Measurements from ENCODE around the gene PRKCZ. TPM values are rescaled to one million over a fixed set of nuclear protein-coding genes. Genes with fewer than 3 reads are reported as not detected.
"Not testable (repeated sequence)": the region's sequence is repeated elsewhere in the genome, so short reads cannot be mapped to it uniquely, and the experiment has no call there.

PRKCZ gene
- total RNA-seq, 1 donor from 2014 or later: 35.2 TPM

DNA sequence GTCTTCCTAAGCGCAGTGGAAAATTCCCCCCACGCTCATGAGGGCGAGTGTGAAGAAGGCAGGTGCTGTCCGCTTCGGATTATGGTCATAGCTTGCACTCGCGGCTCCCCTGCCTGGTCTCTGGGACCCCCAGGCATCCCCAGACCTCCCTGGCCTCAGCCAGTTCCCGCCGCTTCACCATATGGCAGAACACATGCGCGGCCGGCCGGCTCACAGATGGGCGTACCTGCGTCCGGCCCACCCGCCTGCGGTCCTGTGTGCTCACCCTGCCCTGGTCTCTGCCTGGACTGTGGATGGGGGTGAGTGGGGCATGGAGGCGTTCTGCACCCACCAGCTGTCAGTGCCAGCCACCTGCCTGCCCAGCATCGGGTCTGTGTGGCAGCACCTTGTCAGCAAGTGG, 34.1 kb downstream of the PRKCZ start:
- DNase-seq (ENCODE audit: low spot score): no peak

DNA sequence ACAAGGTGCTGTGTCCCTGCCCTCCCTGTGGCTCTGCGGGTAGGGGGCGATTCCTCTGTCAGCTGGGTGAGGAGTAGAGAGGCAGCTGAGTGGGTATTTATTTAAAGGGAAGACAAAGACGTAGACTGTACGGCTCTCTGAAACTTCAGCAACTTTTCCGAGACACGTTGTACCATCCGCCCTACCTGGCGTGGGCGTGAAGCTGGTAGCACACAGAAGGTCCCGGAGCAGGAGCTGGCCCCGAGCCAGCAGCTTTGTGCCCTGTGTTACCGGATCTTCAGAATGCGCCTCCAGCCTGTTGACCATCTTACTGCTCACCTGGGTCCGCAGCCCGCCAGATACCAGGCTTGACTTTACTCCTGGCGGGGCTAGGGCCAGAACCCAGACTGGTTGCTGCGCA, 34.9 kb downstream of the PRKCZ start:
- no peak for DNase-seq (ENCODE audit: low spot score)

DNA sequence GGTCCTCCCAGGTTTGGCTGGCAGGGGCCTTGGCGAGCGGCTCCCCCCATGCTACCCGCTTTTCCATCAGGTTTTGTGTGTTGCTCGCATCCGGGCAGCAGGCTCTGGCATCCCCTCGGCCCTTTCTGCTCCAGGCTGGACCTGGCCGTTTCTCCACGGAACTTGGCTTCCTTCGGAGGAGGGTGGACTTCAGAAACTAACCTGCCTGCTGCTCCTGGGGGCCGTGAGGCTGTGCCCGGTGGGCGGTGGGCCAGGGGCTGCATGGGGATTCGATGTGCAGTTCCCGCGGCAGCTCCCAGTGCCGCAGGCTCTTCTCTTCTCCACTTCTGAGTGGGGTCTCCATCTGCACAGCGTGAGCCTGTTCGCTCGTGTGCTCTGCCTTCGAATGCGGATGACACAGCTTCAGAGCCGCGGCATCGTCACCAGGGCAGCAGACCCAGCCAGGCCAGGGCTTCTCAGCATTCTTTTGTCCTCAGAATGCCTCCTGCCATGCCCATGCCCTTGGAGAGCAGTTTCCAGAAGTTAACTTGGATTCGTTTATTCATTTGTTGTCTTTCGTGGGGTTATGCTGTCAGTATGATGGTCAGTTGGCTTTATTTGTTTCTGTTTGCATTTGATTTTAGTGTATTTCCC, 36.4 kb downstream of the PRKCZ start:
- DNase-seq (ENCODE audit: low spot score): no peak

DNA sequence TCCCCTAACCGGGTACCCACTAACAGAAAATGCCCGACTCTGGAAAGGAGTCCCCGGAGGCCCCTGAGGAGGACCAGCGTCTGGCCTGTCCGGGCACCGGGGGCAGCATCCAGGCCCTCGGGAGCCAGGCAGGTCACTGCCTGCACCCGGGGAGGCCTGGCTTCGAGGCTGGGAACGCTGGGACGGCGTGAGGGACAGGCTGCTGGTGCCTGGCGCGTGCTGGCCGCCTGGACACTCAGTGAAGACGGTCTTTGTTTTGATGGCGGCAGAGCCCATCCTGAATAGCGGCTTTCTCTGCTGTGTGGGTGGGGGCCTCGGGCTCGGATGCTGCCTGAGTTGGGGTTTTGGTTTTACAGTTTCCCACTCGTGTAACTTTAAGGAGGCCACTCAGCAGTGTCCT, 37.6 kb downstream of the PRKCZ start:
- no peak for DNase-seq (ENCODE audit: low spot score)

DNA sequence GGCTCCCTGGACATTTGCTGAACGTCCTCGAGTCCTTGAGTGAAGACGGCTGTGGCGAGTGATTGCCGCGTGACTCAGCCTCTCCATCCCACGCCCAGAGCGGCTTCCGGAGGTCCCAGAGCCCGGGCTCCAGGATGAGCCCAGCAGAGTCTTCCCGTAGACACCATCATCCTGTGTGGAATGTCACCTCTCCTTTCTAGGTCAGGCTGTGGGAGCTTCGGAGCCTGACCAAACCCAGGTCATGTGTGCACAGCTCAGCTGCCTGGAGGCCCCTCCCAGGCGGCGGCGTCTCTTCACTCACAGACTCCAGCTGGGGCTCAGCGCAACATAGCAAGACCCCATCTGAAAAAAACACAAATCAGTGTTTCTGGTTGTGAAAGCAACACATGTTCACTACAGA, 38.2 kb downstream of the PRKCZ start:
- no peak for DNase-seq (ENCODE audit: low spot score)

DNA sequence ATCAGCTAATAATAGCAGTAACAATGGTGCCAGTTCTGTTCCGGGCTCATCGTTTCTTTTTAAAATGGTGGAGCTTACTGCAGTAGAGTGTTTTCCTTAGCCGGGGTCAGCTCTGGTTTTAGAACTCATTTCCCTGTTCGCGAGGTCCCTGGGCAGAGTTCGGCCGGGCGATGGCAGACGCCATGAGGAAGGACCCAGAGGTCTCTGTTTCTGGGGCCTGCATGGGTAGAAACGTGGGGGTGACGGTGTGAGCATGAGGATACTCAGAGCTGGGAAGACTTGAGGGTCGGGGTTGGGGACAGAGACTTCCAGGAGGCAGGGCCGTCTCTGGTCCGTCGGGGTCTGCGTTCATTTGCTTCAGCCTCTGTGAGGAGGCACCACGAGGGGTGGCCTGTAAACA, 38.8 kb downstream of the PRKCZ start:
- DNase-seq (ENCODE audit: low spot score): no peak

DNA sequence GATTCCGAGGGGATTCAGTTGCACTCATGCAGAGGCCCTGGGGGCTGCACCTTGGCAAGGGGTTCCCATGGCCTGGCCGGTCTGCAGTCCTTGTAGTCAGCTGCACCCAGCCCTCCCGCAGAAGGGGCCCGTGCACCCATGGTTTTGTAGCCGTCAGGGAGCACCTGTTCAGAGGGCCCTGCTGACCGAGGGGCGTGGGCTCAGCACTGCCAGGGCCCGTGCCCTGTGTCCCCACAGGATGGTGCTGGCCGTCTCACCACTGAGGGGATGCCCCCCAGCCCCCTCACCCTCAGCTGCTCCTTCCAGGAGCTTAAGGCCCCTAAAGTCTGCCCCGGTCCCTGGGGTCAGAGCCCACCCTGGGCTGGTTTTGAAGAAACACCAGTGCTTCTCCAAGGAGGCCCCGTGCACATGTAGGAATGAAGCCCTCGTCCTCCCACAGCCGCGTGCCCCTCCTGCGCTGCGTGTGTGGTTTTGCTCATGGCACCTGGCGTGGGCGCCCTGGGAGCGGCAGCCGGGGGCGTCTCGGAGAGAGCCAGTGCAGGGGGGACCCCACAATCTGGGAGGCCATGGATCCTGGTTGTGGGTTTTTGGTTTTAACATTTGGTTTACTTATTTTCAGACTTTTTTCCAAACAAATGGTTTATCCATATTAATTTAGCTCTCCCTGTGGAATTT, 40.1 kb downstream of the PRKCZ start:
- DNase-seq (ENCODE audit: low spot score): no peak

DNA sequence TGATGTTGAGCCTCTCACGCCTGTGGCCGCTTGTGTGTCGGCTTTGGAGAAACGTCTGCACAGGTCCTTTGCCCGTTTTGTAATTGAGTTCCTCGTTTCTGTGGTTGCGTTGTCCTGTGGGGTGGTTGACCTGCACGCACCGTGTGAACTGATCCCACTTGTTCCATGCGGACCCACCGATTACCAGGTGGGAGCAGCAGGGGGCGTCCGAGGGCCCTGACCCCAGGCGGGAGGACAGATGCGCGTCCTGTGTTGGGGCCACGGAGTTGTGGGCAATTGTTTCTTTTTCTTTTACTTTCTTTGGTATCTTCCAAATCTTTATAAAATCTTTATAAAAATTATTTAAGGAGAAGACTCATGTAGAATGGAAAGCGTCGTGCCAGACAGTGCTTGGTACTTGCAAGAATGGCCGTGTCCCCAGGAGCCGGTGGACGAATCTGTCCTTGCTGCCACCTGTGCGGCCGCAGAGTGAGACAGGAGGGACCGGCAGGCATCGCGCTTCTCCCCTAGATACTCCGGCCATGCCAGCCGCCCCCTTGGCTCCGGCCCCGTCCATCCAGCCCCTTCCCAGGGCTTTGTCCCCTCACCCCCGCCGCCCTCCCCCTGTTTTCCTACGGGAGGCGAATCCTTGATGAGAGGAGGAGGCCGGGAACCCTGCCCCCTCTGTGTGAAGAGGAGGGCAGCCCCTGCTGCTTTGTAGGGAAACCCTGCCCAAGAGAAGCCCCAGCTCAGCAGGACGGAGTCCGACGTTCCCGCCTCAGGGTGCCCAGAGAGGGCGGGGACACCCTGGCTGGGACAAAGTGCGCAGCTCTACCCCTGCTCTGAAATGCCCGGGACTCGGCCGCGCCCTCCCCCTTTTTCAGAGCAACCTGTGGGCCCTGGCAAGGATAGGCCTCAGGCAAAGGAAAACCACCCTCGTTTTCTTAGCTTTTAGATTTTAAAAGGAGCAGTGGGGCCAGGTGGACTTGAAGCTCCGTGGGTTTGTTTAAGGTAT, 41.7 kb downstream of the PRKCZ start:
- no peak for DNase-seq (ENCODE audit: low spot score)

DNA sequence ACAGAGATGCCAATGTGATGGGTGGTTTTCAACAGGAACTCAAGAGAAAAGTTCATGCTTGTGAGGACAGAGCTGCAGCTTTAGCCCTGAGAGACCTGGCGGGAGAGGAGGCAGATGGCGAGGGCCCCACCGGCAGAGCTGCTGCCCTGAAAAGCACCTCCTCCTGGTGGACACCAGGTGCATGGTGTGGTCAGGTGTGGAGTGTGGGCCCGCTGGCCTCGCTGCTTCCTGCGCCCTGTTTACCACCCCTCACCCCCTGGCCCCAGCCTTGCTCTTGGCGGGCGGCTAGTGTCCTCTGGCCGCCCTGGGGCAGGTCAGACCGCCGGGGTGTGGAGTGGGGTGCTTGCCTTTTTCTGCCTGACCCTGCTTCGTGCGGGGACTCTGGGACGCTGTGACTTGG, 42.8 kb downstream of the PRKCZ start:
- DNase-seq (ENCODE audit: low spot score): no peak

DNA sequence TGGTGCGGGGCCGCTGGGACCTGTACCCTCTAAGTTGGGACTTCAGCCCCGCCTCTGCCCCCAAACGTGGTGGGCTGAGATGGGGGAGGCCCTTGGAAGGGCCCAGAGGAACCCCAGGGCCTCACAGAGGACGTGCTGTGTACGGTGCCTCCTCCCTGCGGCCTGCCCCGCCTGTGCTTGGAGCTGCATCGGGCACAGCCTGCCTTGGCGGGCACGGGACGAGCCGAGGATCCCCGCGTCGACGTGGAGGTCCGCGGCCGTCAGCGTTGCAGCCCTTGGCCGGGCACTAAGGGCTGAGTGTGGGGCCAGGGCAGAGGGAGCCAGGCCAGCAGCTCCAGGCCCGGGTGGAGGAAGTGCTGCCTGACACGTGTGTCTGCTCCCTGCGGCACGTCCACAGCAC, 43.4 kb downstream of the PRKCZ start:
- no peak for DNase-seq (ENCODE audit: low spot score)

DNA sequence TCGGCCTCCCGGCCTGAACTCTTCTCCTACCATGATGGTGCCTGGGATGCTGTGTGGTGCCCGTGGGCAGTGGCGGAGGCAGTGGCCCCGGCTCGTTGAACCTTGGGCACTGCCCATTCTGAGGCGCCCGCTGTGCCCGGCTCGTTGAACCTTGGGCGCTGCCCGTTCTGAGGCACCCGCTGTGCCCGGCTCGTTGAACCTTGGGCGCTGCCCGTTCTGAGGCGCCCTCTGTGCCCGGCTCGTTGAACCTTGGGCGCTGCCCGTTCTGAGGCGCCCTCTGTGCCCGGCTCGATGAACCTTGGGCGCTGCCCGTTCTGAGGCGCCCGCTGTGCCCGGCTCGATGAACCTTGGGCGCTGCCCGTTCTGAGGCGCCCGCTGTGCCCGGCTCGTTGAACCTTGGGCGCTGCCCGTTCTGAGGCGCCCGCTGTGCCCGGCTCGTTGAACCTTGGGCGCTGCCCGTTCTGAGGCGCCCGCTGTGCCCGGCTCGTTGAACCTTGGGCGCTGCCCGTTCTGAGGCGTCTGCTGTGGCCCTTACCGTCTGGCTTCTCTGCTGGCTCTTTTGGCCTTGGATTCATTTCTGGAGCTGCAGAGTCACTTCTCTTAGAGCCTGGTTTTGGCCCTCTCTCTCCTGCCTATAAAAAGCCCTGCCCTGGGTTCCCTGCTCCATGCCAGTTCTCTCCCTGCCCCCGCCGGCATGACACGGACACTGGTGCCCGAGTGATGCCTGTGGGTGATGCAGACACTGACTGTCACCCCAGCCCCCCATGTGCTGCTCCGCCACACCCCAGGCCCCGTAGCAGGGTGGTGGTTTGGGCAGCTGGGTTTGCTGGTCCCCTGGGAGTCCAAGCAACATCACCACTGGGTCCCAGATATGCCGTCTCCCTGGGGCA, 44.3 kb downstream of the PRKCZ start:
- not testable (repeated sequence) for DNase-seq (ENCODE audit: low spot score)

DNA sequence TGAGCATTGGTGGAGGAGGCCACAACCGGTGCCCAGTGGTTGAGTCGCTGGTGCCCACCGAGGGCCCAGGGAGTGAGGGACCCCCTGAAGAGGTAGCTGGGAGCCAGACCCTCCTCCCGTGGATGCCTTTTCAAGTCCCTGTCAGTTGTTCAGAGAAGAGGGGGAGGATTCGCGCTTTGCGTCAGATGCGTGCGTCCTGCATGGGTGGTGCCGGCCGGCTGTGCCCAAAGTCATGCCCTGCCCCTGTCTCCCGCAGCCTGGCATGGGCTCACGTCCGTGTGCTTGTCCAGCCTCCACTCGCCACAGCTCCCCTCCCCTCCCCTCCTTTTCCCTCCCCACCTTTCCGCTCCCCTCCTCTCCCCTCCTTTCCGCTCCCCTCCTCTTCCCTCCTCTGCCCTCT, 45.2 kb downstream of the PRKCZ start:
- no peak for DNase-seq (ENCODE audit: low spot score)

DNA sequence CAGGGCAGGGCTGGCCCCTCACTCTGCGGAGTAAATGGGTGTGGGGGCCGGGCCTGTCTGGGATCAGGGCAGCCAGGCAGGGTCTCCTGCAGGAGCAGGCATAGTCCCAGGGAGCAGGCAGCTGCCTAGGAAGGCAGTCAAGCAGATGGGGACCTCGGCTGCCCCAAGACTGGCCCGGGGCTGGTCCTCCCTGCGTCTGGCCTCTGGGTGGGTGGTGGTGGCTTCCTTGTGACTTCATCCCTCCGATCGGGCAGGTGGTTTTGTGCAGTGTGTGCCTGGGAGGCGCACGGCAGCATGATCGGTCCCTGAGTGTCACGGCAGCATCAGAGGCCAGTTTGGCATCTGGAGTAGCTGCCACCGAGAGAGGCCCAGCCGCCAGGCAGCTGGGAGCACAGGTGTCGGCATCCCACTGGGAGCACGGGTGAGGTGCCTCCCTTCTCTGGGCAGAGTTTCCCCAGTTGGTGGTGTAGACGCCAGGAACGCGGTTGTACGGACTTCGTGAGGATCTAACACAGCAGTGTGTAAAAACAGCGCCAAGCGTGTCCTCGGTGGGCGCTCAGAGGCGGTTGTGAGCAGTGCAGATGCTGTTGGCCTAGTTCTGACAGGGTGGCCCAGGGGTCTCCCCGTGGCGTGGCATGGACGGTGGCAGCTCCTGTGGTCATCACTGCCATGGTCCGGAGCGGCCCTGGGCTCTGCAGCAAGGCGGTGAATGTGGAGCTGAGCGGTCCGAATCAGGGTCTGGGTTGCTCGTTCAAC, 45.9 kb downstream of the PRKCZ start:
- DNase-seq (ENCODE audit: low spot score): no peak

DNA sequence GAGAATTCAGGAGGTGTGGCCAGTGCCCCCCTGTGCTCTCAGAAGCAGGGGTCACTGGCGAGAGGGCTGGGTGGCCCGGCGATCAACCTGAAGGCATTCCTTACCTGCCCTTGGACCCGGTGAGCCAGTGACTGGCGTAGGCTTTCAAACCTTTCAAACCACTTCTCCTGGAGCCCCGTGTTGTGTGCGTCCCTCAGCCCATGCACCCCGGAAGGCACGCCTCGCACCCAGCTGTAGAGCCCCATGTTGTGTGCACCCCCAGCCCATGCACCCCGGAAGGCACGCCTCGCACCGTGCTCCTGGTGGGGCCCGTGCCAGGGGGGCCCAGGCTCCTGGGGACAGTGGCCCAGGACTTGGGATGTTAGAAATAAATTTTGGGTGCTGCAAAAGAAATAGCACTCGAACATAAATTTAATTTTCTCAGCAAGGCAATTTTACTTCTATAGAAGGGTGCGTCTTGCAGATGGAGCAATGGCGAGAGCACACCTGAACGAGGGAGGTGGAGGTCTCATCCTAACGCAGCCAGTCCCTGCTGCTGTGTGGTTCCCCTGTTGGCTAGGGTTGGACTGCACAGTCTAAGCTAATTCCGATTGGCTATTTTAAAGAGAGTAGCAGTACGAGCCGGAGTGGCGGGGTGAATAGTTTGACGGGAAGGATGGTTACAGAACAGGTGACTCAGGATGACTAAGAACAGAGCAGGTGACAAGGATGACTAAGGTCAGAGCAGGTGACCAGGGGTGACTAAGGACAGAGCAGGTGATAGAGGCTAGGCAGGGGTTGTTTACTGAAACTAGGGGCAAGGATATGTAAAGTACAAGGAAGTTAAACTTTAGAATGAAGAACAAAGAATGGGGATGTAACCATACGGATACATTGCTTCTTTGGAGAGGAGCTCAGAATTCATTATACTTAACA, 47.4 kb downstream of the PRKCZ start:
- DNase-seq (ENCODE audit: low spot score): no peak

DNA sequence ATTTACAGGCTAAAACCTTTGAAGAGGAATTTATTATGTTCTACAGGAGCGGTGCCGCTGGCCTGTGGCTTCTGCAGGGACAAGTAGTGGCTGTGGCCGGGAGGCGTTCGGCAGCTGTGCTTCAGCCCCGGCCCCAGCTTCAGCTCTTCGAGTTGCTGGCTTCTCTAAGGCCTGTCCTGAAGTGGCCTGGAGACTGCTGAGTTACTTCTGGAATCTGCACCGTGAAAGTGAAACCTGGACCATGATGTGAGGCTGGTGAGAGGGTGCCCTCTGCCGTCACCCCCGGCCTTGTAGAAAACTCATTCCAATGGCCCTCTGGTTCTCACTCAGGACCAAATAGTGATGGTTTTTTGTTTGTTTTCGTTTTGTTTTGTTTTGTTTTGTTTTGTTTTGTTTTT, 48.1 kb downstream of the PRKCZ start:
- no peak for DNase-seq (ENCODE audit: low spot score)

DNA sequence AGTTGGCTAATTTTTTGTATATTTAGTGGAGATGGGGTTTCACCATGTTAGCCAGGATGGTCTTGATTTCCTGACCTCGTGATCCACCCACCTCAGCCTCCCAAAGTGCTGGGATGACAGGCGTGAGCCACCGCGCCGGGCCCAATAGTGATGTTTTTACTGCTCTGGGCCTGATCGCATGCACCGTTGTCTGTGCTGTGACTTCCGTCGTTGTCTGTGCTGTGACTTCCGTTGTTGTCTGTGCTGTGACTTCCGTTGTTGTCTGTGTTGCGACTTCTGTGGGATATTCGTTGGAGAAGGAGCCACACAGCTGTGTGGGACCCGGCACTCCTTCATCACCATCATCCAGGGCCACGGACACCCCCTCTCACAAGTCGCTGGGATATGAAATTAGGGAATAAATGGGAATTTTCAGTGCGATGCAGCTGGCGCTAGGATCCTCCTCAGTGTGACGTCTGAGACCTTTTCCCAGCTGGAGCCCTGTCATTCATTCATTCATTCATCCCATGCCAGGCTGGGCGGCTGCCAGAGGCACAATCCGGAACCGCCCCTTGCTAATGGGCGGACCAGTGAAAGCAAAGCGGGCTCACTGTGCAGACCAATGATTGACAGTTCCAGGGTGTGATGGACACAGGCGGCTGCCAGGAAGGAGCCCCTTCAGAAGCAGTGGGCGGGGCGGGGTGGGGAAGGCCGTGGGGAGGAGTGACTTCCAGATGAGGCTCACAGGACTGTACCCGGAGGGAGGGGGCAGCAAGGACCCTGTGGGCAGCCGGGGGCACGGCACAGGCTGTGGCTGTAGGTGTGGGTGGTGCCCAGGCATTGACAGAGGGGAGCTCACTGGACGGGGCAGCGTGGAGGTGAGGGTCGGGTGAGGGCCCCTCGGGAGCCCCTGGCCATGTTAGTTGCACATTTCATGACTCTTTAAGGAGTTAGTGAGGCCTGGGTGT, 48.9 kb downstream of the PRKCZ start:
- no peak for DNase-seq (ENCODE audit: low spot score)

DNA sequence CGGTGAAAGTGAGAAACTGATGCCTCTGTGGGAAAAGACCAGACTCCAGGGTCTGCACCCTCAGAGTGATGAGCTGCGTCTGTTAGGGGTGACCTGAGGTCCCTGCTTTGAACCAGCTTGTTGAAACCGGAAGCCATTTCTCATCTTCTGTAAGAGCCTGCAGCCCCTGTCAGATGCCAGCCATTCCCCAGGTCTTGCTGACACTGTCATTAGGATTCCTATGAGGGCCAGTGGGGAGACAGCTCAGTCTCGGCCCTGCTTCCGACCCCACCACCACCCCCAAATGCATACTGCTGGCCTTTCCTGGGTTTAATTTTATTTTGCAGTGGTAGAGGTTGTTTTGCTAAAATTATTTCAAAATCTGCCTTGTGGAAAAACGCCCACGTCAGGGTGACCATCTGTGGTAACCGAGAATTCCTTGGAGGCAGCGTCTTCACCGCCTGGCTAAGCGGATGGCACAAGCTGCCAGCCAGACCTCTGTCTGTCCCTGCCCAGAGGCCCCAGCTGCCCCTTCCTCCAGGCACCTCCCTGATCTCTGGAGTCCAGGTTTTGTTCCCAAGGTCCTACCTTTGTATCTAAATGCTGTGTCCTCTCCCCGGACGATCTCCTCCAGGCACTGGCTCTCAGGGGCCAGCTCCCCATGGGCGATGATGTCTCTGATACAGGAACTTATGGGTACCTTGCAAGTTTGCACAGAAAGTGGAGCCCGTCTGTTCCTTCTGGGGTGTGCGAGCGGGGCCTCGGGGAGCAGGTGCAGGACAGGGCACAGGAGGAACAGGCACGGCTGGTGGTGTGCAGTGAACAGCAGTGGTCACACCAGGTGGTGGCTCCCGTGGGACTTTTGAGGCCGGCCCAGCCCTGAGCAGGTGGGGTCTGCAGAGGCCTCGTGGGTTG, 49.9 kb downstream of the PRKCZ start:
- DNase-seq (ENCODE audit: low spot score): no peak

DNA sequence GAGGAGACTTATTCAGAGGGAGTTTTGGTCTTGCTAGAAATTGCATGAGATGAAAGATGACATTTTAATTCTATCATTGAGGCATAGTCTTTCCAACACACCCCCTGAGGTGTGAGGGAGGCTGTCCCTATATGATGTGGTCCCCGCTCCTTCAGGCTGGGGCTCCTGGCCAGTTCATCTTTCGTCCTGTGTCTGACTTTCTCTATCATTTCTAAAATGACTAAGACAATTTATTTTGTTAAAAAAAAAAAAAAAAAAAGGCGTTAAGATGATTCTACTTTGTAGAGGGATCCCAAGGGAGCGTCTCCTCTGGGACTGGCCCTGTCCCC, 50.5 kb downstream of the PRKCZ start:
- no peak for DNase-seq (ENCODE audit: low spot score)

Measured in umbilical cord (tissue), 2 donors.